ENCODE results near the gene GTF2IRD1.
"Not testable (repeated sequence)": the region's sequence is repeated elsewhere in the genome, so short reads cannot be mapped to it uniquely, and the experiment has no call there.

Gene GTF2IRD1

DNA sequence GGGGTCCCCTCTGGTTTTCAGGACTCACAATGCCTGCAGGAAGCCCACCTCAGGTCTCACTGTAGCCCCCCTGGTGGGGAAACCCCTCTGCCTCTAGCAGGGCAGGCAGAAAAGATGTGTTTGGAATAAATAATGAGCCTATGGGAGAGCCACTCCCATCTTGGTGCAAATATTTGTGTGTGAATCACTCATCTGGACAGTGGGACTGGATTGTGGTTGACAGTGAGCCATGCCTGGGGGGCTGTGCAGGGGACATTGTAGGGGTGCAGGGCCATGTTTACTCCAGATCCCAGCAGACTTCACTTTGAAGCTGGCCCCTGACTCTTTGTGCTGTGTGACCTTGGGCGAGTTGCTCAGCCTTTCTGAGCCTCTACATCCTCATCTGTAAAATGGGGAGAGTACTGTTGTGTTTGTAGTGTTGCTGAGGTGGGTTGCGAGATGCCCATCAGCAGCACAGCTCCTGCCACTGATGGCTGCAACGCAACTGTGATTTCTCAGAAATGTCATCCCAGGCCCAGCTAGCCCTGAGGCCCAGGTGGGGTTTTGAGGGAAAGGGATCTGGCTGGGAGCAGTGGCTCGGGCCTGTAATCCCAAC lies 20.7 kb downstream of the GTF2IRD1 start:
- no peak for ATAC-seq

GRCh38 chr7:74475243-74475986 lies 21.7 kb downstream of the GTF2IRD1 start:
- ATAC-seq, result no peak

DNA sequence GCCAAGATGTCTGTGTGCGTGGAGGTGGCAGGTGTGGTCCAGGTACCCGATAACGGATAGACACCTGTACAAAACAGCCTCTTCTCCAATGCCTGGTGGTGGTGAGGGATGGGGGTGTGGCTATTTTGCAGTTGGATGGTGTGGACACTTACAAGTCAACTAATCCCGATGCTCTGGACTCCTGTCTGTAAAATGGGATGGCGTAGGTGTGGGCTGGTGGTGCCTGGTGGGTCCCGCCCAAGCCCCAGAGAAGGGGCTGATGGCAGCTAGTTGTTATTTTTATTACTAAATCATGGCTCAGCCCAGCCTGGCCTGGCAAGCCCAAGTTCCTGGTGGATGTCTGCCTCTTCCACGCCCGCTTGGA lies 22.3 kb downstream of the GTF2IRD1 start:
- no peak for ATAC-seq

DNA sequence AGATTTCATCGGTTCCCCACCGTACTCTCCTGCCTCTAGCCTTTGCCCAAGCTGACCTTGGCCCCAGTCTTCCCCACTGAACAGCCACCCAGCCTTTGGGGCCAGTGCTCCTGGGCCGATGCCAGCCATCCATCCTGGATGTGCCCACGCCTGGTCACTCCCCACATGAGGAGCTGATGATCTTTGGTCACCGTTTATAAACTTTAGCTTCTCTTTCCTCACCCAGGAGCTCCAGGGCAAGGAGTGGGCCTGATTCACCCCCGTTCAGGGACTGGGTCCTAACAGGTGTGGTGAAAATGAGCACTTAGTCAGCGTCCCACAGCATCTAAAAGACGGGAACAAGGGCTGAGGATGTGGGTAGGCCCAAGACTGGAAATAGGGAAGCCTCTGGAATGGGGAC lies 22.9 kb downstream of the GTF2IRD1 start:
- no peak for ATAC-seq

DNA sequence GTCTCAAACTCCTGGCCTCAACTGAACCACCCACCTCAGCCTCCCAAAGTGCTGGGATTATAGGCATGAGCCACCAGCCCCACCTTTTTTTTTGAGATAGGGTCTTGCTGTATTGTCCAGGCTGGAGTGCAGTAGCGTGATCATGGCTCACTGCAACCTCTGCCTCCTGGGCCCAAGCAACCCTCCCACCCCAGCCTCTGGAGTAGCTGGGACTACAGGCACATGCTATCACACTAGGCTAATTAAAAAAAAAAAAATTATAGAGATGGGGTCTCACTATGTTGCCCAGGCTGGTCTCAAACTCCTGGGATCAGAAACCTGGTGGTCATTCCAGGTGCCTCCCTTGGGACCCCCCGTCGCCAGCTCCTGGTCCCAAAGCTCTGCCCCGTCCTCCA lies 25.0 kb downstream of the GTF2IRD1 start:
- ATAC-seq, result no peak

DNA sequence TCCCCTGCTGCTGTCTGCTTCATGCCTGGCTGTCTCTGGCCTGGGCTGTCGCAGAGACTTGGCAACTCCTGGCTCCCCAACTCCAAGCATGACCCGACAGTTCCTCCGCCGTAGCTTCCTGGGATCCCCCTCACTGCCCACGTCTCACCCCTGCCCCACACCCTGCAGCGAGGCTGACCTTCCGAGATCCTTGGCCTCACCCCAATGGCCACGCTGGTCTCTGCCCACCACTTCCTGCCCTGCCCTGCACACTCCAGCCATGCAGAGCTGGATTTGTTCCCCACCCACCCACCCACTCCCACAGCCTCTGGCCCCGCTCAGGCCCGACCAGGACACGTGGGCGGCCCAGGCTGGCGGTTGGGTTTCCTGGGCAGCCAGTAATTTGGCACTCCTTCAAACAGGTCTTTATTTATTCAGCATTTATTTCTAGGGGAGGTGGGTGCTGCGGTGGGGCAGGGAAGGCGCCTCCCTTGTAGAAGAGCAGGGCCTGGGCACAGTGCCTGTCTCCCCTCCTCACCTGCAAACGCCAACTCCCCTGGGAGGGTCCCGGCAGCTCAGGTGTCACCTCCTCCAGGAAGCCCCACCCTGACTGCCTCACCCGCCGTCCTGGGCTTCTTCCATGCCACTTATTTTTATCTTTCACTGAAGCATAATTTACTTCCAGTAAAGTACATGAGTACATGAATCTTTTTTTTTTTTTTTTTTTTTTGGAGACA lies 25.5 kb downstream of the GTF2IRD1 start:
- ATAC-seq, result no peak

GRCh38 chr7:74479961-74480829 lies 26.5 kb downstream of the GTF2IRD1 start:
- no peak for ATAC-seq

GRCh38 chr7:74480861-74481417 lies 27.2 kb downstream of the GTF2IRD1 start:
- ATAC-seq, result no peak

GRCh38 chr7:74481458-74482196 lies 27.9 kb downstream of the GTF2IRD1 start:
- no peak for ATAC-seq

DNA sequence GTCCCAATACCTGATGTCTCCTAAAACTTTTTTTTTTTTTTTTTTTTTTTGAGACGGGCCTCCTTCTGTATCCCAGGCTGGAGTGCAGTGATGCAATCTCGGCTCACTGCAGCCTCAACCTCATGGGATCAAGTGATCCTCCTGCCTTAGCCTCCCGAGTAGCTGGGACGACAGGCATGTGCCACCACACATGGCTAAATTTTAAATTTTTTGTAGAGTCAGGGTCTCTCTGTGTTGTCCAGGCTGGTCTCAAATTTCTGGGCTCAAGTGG lies 28.4 kb downstream of the GTF2IRD1 start:
- no peak for ATAC-seq

- no peak for ATAC-seq
Observed at GRCh38 chr7:74482629-74483401, 29.1 kb downstream of the GTF2IRD1 start.

DNA sequence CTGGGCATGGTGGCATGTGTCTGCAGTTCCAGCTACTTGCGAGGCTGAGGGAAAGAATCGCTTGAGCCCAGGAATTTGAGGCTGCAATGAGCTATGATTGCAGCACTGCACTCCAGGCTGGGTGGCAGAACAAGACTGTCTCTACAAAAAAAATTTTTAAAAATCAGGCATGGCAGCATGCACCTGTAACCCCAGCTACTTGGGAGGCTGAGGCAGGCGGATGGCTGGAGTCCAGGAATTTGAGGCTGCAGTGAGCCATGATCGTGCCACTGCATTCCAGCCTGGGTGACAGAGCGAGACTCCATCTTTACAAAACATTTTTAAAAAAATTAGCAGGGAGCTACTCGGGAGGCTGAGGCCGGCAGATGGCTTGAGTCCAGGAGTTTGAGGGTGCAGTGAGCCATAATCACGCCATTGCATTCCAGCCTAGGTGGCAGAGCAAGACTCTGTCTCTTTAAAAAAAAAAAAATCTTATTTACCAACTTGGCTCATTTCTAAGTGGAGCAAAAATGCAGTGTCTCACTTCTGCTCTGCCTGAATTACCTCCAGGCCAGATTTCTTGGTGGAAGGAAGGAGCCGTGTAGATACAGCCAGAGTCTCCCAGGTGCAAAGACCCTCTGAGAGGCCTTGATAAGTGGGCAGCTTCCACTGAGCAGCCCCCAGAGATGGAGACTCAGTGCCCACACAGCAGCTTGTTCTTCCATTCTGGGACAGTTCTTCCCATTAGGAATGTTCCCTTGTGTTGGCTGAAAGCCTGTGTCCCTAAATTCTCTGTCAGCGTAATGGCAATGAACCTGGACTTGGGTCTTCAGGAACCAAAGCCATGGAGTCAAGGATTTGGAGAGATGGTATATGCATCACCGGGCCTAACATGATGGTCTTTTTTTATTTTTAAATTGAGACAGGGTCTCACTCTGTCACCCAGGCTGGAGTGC lies 30.0 kb downstream of the GTF2IRD1 start:
- no peak for ATAC-seq

GRCh38 chr7:74485611-74486010 lies 31.9 kb downstream of the GTF2IRD1 start:
- no peak for ATAC-seq

DNA sequence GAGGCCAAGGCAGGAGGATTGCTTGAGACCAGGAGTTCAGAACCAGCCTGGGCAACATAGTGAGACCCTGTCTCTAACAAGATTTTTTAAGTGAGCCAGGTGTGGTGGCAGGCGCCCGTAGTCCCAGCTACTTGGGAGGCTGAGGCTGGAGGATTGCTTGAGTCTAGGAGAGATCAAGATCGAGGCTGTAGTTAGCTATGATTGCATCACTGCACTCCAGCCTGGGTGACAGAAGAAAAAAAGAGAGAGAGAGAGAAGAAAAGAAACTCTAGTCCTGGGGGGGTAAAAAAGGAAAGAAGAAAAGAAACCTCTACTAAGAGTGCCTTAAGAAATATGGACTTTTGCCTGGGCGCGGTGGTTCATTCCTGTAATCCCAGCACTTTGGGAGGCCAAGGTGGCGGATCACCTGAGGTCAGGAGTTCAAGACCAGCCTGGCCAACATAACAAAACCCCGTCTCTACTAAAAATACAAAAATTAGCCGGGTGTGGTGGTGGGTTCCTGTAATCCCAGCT lies 34.9 kb downstream of the GTF2IRD1 start:
- ATAC-seq, result not testable (repeated sequence)

DNA sequence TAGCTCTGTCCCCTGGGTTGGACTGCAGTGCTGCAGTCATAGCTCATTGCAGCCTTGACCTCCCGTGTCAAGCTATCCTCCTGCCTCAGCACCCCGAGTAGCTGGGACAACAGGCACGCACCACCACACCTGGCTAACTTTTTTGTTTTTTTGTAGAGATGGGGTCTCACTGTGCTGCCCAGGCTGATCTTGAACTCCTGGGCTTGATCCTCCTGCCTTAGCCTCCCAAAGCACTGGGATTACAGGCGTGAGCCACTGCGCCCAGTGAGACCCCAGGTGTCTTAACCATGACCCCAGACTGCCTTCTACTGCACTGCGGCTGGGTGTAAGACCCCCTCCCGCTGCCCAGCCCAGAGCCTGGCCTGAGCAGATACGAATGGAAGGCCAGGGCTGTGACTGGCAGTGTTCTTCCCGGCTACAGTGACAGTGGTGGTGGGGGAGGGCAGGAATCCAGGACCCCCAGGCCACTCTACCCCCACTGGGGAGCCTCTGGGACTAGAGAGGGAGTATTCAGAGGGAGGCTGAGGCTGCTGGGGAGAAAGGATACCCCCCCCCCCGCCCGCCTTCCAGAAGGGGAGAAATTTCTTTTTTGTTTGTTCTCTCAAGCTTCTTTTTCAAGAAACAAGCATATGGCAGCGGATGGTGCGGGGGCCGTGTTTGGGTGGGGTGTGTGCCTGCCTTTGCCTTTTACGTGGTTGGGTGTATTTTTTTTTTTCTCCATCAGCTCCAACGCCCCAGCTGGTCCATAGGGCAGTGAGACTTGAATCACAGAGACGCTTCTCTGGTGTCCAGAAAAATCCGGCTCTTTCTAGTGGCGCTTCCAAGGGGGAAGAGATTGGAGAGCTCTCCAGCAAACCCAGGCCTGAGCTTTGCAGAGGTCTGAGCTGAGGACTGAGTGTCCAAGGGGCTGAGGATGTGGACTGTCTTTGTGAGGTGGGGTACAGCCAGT lies 36.6 kb downstream of the GTF2IRD1 start:
- ATAC-seq, result no peak

- ATAC-seq, result not testable (repeated sequence)
Observed at GRCh38 chr7:74491490-74491889, 37.8 kb downstream of the GTF2IRD1 start.

- no peak for ATAC-seq
Observed at GRCh38 chr7:74493295-74493694, 39.6 kb downstream of the GTF2IRD1 start.

DNA sequence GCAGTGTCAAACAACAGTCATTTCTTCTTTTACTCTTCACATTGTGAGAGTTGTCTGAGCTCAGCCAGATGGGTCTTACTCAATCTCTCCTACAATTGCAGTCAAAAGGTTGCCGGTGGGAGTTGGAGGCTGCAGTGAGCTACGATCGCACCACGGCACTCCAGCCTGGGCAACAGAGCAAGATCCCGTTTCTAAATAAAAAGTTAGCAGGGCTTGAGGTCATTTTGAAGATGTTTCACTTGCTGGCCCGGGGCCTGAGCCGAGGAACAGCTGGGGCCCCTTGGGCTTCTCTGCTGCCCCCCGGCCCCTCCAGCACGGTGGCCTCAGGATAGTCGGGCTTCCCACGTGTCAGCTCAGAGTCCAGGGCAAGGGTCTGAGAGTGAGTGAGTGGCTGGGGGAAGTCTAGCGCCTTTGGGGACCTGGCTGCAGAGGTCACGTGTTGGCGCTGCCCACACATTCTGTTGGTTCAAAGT lies 40.4 kb downstream of the GTF2IRD1 start:
- ATAC-seq, result no peak

All from activated CD4-positive, CD25-positive, alpha-beta regulatory T cell treated with anti-CD3 and anti-CD28 coated beads, Interleukin-2, amount 50 U/mL, for 24 hours (primary cell).